Fibroblast of skin of scalp (primary cell): Measurements from ENCODE around the gene FZD2.

Experiments used
- DNase-seq: peaks from one replicate; pipeline ENCODE4 v3.0.0-alpha.2; 2013

The FZD2 gene

DNA sequence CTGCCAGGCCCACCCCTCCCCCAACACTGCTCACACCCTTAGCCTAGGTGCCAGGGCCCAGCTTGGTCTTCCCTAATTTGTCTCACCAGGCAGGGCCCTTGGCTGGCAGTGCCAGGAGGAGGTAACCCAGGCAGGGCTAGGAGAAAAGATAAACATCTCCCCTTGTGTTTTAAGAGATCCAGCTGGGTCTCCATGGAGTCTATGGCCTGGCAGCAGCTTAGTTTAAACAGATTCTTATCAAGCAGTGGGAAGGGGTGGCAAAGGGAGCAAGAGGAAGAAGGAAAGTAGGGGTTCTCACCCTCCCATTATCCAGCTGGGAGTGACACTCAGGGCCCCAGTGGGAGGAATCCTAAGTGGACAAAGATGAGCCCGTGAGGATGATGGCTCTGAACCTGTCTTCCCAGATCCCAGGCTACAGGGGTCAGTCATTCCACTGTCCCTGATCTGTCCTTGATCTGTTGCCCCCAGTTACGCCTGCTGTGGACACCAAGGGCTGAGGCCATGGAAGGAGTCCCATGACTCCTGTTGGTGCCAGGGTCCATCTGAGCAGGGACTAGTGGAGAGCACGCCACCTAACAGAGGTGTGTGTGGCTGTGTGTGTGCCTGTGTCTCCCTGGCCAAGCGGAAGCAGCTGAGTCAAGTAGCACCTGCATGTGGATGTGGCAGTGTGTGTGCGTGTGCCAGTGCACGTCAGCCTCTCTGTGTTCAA, 51.6 kb downstream of the FZD2 start:
- DNase-seq = no peak

- no peak for DNase-seq
Observed at GRCh38 chr17:44610331-44610730, 53.0 kb downstream of the FZD2 start.
